GM10847 (cell line): ENCODE results near the gene ZDHHC3.

Experiments used
- POLR2A ChIP-seq: IDR thresholded peaks from 2 replicates; pipeline ENCODE4 v1.6.1; 2011; ENCODE audit not compliant: insufficient read length; ENCODE audit errors: extremely low read depth

ZDHHC3 gene

GRCh38 chr3:44976002-44976815 is at the start of gene ZDHHC3, which contains the start of gene EXOSC7:
ZDHHC3 (minus strand) TSS chr3:44976174; CDS start chr3:44959436, 16,738 bp downstream.
EXOSC7 (plus strand) TSS chr3:44976244; CDS start chr3:44976278, 34 bp downstream.
- TF ChIP-seq POLR2A: peak; percentile 74

GRCh38 chr3:45024542-45025255 is 48.7 kb upstream of the ZDHHC3 start:
- no peak for TF ChIP-seq POLR2A

GRCh38 chr3:45023675-45024074 is 47.7 kb upstream of the ZDHHC3 start:
- no peak for TF ChIP-seq POLR2A

GRCh38 chr3:45021524-45022297 is 45.7 kb upstream of the ZDHHC3 start:
- no peak for TF ChIP-seq POLR2A

- TF ChIP-seq POLR2A: no peak
These were observed 44.6 kb upstream of the ZDHHC3 start for GRCh38 chr3:45020534-45020933.

- no peak for TF ChIP-seq POLR2A
These were observed 41.8 kb upstream of the ZDHHC3 start for GRCh38 chr3:45017821-45018220.

- no peak for TF ChIP-seq POLR2A
These were observed 40.9 kb upstream of the ZDHHC3 start for GRCh38 chr3:45016916-45017315.

- TF ChIP-seq POLR2A: no peak
These were observed 36.6 kb upstream of the ZDHHC3 start for GRCh38 chr3:45012577-45012976.

GRCh38 chr3:45011756-45012508 is 36.0 kb upstream of the ZDHHC3 start:
- TF ChIP-seq POLR2A: no peak

- TF ChIP-seq POLR2A: no peak
These were observed 34.9 kb upstream of the ZDHHC3 start for GRCh38 chr3:45010811-45011333.

GRCh38 chr3:45009868-45010267 is 33.9 kb upstream of the ZDHHC3 start:
- TF ChIP-seq POLR2A: no peak

- TF ChIP-seq POLR2A: no peak
These were observed 32.1 kb upstream of the ZDHHC3 start for GRCh38 chr3:45008117-45008516.

- TF ChIP-seq POLR2A: no peak
These were observed 31.1 kb upstream of the ZDHHC3 start for GRCh38 chr3:45007091-45007490.

GRCh38 chr3:45003859-45004258 is 27.9 kb upstream of the ZDHHC3 start:
- TF ChIP-seq POLR2A: no peak
